Activated CD8-positive, alpha-beta T cell treated with anti-CD3 and anti-CD28 coated beads, Interleukin-2, amount 10 ng/mL, durations not matched to agents 7 days and 5 days (primary cell): ENCODE data around the gene TAP2. TPM values are rescaled to one million over a fixed set of nuclear protein-coding genes. Genes with fewer than 3 reads are reported as not detected.

Experiments
- ATAC-seq: fragments of 150-1000 bp; cut with Tn5 transposase; one replicate; pipeline ENCODE4 v1.10.0; 2021; ENCODE audit warnings: moderate library complexity
- CTCF ChIA-PET: fragments of 350-600 bp; sonication (Branson Sonifier 250); formaldehyde crosslinking; loops from one replicate; lab custom pipeline; 2021; ENCODE audit warnings: antibody characterized with exemption; lab: Charles Lee
- POLR2A ChIA-PET: fragments of 350-600 bp; sonication (Branson Sonifier 250); formaldehyde crosslinking; loops from one replicate; lab custom pipeline; 2021; ENCODE audit warnings: antibody characterized with exemption; lab: Charles Lee
- DNase-seq: peaks from one replicate; pipeline ENCODE4 v3.0.0-alpha.2; 2020
- H3K27ac Mint-ChIP-seq: one replicate; pipeline ENCODE4 v1.8.0; 2021; ENCODE audit warnings: mild to moderate bottlenecking, mixed read lengths
- H3K27me3 Mint-ChIP-seq: one replicate; pipeline ENCODE4 v1.8.0; 2021; ENCODE audit warnings: low read depth, mixed read lengths
- H3K36me3 Mint-ChIP-seq: one replicate; pipeline ENCODE4 v1.8.0; 2021; ENCODE audit warnings: low read depth, mixed read lengths
- H3K4me1 Mint-ChIP-seq: one replicate; pipeline ENCODE4 v1.8.0; 2021; ENCODE audit warnings: low read depth, mixed read lengths
- H3K4me3 Mint-ChIP-seq: one replicate; pipeline ENCODE4 v1.8.0; 2021; ENCODE audit warnings: mild to moderate bottlenecking, mixed read lengths
- H3K9me3 Mint-ChIP-seq: one replicate; pipeline ENCODE4 v1.8.0; 2022; ENCODE audit warnings: mixed read lengths; ENCODE audit not compliant: insufficient read depth
- total RNA-seq, 2 experiments: library from RNA; stranded (reverse); gene quantifications; one replicate each; pipeline ENCODE4 v1.2.3, GENCODE V29; 2021

Gene TAP2
- total RNA-seq, 2 experiments from 2014 or later = 145 to 159 TPM

DNA sequence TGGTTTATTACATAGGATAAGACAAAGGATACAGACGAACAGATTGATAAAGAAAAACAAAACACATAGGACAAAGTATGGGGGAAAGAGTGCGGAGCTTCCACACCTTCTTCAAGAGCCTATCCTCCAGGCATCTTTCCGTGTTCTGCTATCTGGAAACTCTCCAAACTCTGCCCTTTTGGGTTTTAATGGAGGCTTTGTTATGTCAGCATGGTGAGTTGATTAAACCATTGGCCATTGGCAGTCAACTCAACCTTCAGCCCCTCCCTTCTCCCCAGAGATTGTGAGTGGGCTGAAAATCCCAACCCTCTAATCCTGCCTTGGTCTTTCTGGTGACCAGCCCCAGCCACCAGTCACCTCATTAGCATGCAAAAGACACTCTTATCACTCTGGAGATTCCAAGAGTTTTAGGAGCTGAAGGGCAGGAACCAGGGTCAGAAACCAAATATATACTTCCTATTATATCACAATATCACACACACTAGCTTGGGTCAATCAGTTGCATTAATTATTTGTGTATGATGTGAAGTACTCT lies 45.6 kb downstream of the TAP2 start:
- no peaks in the 10 kb centered on the region for H3K9me3 Mint-ChIP-seq
- ChIA-PET POLR2A (interaction anchor here (0.7 kb wide), 1 partner anchor 75 kb away, joined by 3 read pairs; no protein-coding TSS in a partner anchor), CTCF (interaction anchor here (0.6 to 3.3 kb wide), 13 partner anchors 7 to 547 kb away, joined by 3 to 29 read pairs (median 5); partner anchors contain the start of gene TAP2)
- ATAC-seq = no peak
- H3K27ac Mint-ChIP-seq = no peak overlapping the region
- H3K4me3 Mint-ChIP-seq = no peak overlapping the region
- no peaks in the 10 kb centered on the region for H3K36me3 Mint-ChIP-seq
- H3K4me1 Mint-ChIP-seq = peaks cover 37% of the 10 kb centered on the region
- H3K27me3 Mint-ChIP-seq = peaks cover 34% of the 10 kb centered on the region
- DNase-seq = no peak

DNA sequence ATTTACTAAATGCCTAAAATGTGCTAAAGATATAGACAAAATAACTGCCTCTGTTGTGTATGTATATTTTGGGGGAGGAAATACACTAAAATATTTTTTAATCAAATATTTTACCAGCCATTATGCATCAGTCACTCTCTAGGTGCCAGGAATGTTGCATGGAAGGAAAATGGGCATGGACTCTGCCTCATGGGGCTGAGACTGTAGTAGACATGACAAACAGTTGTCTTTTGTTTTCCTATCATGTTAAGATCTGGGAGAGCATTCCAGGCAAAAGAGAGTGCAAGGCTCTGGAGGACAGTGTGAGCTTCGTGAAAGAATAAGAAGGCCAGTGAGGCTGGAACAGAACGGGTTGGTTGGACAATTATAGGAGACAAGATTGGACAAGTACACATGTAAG lies 48.2 kb downstream of the TAP2 start:
- Mint-ChIP-seq H3K27ac (no peak overlapping the region), H3K9me3 (no peaks in the 10 kb centered on the region), H3K4me3 (no peak overlapping the region), H3K4me1 (peaks cover 19% of the 10 kb centered on the region), H3K36me3 (no peaks in the 10 kb centered on the region), H3K27me3 (peaks cover 47% of the 10 kb centered on the region)
- ChIA-PET CTCF (interaction anchor here (6.2 kb wide), 1 partner anchor 378 kb away, joined by 105 read pairs; no protein-coding TSS in a partner anchor), POLR2A (no interaction called here)
- DNase-seq (no peak), ATAC-seq (no peak)

Other genes with a start within 250 kb of the TAP2 start
- gene HLA-DRB1, start 248.9 kb downstream of the TAP2 start, total RNA-seq = 10 to 100 TPM; 46.0 to 50.7 TPM
- 1 to 10 TPM; 2.7 to 3.4 TPM for gene HLA-DQA1, start 201.3 kb downstream of the TAP2 start, total RNA-seq
- 10 to 100 TPM; 13.4 to 15.1 TPM for gene HLA-DQB1, start 172.1 kb downstream of the TAP2 start, total RNA-seq
- gene HLA-DQA2, start 97.3 kb downstream of the TAP2 start, total RNA-seq = not detected
- under 1 TPM in 1 of 2 experiments, not detected in 1; 0.32 TPM for gene HLA-DQB2, start 75.2 kb downstream of the TAP2 start, total RNA-seq
- gene HLA-DOB, start 21.7 kb downstream of the TAP2 start, total RNA-seq = 10 to 100 TPM; 15.6 to 17.0 TPM
- 100 to 1,000 TPM; 385 to 397 TPM for gene PSMB8, start 5.3 kb upstream of the TAP2 start, total RNA-seq
- 100 to 1,000 TPM; 319 to 328 TPM for gene TAP1, start 15.0 kb upstream of the TAP2 start, total RNA-seq
- 100 to 1,000 TPM; 319 to 325 TPM for gene PSMB9, start 15.5 kb upstream of the TAP2 start, total RNA-seq
- gene HLA-DMB, start 102.3 kb upstream of the TAP2 start, total RNA-seq = 10 to 100 TPM; 14.4 to 14.7 TPM
- gene HLA-DMA, start 114.4 kb upstream of the TAP2 start, total RNA-seq = 10 to 100 TPM; 28.6 to 30.5 TPM
- 100 to 1,000 TPM; 299 to 313 TPM for gene BRD2, start 129.9 kb upstream of the TAP2 start, total RNA-seq
- 1 to 10 TPM; 3.3 to 4.2 TPM for gene HLA-DOA, start 170.9 kb upstream of the TAP2 start, total RNA-seq
- gene HLA-DPA1, start 234.9 kb upstream of the TAP2 start, total RNA-seq = 10 to 100 TPM; 39.1 to 40.0 TPM
- gene HLA-DPB1, start 237.3 kb upstream of the TAP2 start, total RNA-seq = 10 to 100 TPM; 21.0 to 22.8 TPM